Lower lobe of right lung (tissue), 2 donors: ENCODE data around the gene RRAD. TPM values are rescaled to one million over a fixed set of nuclear protein-coding genes. Genes with fewer than 3 reads are reported as not detected.

Experiments used
- ATAC-seq, 2 donors: fragments of 200-7000 bp; cut with Tn5 transposase; one replicate each; pipeline ENCODE4 v1.9.1; 2020 to 2022; ENCODE audit warnings: mild to moderate bottlenecking in 2 of 2, moderate library complexity in 2 of 2
- DNase-seq: peaks from one replicate; pipeline ENCODE4 v3.0.0-alpha.2; 2020
- H3K27ac ChIP-seq: fragments of 200-600 bp; one replicate; pipeline ENCODE4 v1.8.0; 2022
- H3K27me3 ChIP-seq: fragments of 200-600 bp; one replicate; pipeline ENCODE4 v1.8.0; 2022; ENCODE audit warnings: low read depth
- H3K36me3 ChIP-seq: fragments of 200-600 bp; one replicate; pipeline ENCODE4 v1.8.0; 2022; ENCODE audit warnings: mild to moderate bottlenecking
- H3K4me1 ChIP-seq: fragments of 200-600 bp; one replicate; pipeline ENCODE4 v1.8.0; 2022
- H3K4me3 ChIP-seq: fragments of 200-600 bp; one replicate; pipeline ENCODE4 v1.8.0; 2022; ENCODE audit warnings: mild to moderate bottlenecking
- H3K9me3 ChIP-seq: fragments of 200-600 bp; one replicate; pipeline ENCODE4 v1.8.0; 2022
- CTCF ChIP-seq: fragments of 200-600 bp; IDR thresholded peaks from one replicate; pipeline ENCODE4 v1.8.0; 2022; ENCODE audit warnings: antibody characterized with exemption, mild to moderate bottlenecking
- intact Hi-C: fragments of 100-400 bp; cut with DNase I; formaldehyde crosslinking; loops from one replicate; pipeline ENCODE4 v1.11.0; 2022
- total RNA-seq: library from RNA; stranded (reverse); fragmentation: NEBNext Ultra II Directional; extraction: Animal tissue kit (Norgen Biotek cat#: 25700); gene quantifications from one replicate; pipeline ENCODE4 v1.2.1, GENCODE V29; 2021
- donor health status: DM: no; HTN: yes; CAD: no; lungs with severe emphysema.

The RRAD gene
- total RNA-seq, 1 donor from 2014 or later, result 11.8 TPM

- Histone ChIP-seq H3K36me3 (peaks cover 7% of the 10 kb centered on the region), H3K27me3 (no peaks in the 10 kb centered on the region), H3K4me3 (no peak overlapping the region), H3K9me3 (no peaks in the 10 kb centered on the region), H3K4me1 (peaks cover 15% of the 10 kb centered on the region), H3K27ac (no peak overlapping the region)
- TF ChIP-seq CTCF, result no peak
- DNase-seq, result no peak
- no peak for ATAC-seq
- intact Hi-C loops, result no loop called here
Observed at GRCh38 chr16:66894055-66894454, 31.3 kb downstream of the RRAD start.

- no peaks in the 10 kb centered on the region for H3K9me3 ChIP-seq
- DNase-seq, result no peak
Observed at GRCh38 chr16:66891797-66892196, 33.5 kb downstream of the RRAD start.

GRCh38 chr16:66891360-66891759 lies 34.0 kb downstream of the RRAD start:
- Histone ChIP-seq H3K9me3 (no peaks in the 10 kb centered on the region), H3K27ac (no peak overlapping the region), H3K4me1 (peaks cover 6% of the 10 kb centered on the region), H3K36me3 (peaks cover 23% of the 10 kb centered on the region), H3K27me3 (no peaks in the 10 kb centered on the region), H3K4me3 (no peak overlapping the region)
- ATAC-seq, result no peak
- no peak for TF ChIP-seq CTCF
- DNase-seq, result no peak
- intact Hi-C loops, result no loop called here

More at GRCh38 chr16:66891797-66892196, 33.5 kb downstream of the RRAD start:
- intact Hi-C loops, result no loop called here
- no peak for TF ChIP-seq CTCF
- Histone ChIP-seq H3K27me3 (no peaks in the 10 kb centered on the region), H3K4me1 (peaks cover 2% of the 10 kb centered on the region), H3K4me3 (no peak overlapping the region), H3K27ac (no peak overlapping the region), H3K36me3 (peaks cover 19% of the 10 kb centered on the region)
- ATAC-seq, result no peak

- no peak for TF ChIP-seq CTCF
- Histone ChIP-seq H3K4me3 (no peak overlapping the region), H3K9me3 (no peaks in the 10 kb centered on the region), H3K36me3 (peaks cover 27% of the 10 kb centered on the region), H3K27ac (no peak overlapping the region), H3K4me1 (peaks cover 12% of the 10 kb centered on the region), H3K27me3 (no peaks in the 10 kb centered on the region)
- intact Hi-C loops, result no loop called here
- no peak for ATAC-seq
- DNase-seq, result no peak
Observed at GRCh38 chr16:66890799-66891198, 34.5 kb downstream of the RRAD start.

- ATAC-seq, result peak; percentile 52 to 56
- no peak for TF ChIP-seq CTCF
- H3K4me1 ChIP-seq, result peaks cover 19% of the 10 kb centered on the region
Observed at GRCh38 chr16:66889622-66890021, 35.7 kb downstream of the RRAD start.

More at GRCh38 chr16:66889622-66890021, 35.7 kb downstream of the RRAD start:
- Histone ChIP-seq H3K27ac (no peak overlapping the region), H3K27me3 (no peaks in the 10 kb centered on the region), H3K36me3 (peaks cover 39% of the 10 kb centered on the region), H3K4me3 (no peak overlapping the region), H3K9me3 (no peaks in the 10 kb centered on the region)
- DNase-seq, result no peak
- intact Hi-C loops, result no loop called here
